ENCODE data around the gene TLE5. TPM values are rescaled to one million over a fixed set of nuclear protein-coding genes. Genes with fewer than 3 reads are reported as not detected.
A peak's percentile ranks its signal among the peaks of the same experiment; 100 is the strongest.

The TLE5 gene
- total and polyA plus RNA-seq, 9 of the 15 experiments (the other 6 are each of a cell fraction or from before 2014, with no cell fraction given): 2.0 to 347 (median 235) TPM

DNA sequence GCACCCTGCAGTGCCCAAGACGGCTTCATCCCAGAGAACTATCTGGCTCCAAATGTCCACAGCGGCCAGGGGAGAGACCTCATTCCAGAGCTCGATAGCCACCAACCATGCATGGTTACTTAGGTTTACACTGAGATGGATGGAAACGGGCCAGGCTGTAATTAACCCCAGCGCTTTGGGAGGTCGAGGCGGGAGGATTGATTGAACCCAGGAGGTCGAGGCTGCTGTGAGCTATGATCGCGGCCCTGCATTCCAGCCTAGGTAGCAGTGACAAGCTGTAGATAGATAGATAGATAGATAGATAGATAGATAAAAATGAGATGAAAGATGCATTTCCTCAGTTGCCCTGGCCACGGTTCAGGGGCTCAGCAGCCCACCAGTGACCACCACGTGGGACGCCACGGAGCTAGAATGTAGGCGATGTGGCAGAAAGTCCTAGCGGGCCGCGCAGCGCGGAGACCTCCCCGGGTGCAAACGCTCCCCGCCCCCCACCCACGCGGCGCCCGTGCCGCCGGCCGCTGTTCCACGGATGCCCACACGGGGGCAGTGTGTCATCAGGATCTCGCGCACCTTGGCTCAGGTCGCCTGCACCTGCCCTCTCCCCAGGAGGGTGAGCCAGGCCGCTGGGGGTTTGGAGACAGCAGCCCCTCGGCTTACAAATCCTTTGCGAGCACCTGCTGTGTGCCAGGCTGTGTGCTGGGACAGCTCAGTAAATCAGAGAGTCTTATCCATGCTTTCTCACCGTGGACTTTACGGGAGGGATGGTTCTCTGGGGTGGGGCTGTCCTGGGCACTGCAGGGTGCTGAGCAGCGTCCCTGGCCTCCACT is 13.5 kb upstream of the TLE5 start (continued):
- no peak for TF ChIP-seq RNF219 (CRISPR knock-in tag; IDR thresholded peaks at IDR 0.05)
- TF ChIP-seq ZC3H8 (IDR thresholded peaks at IDR 0.05): no peak
- TF ChIP-seq KLF16 (IDR thresholded peaks at IDR 0.05): 0 out of 2 replicates have a peak, but pooled peaks have one; percentile 14
- 0 out of 2 replicates have a peak, but pooled peaks have one; percentile 15 for TF ChIP-seq TARDBP (IDR thresholded peaks at IDR 0.05)
- no peak for TF ChIP-seq TGIF2 (CRISPR knock-in tag; IDR thresholded peaks at IDR 0.05)
- no peak for TF ChIP-seq PTTG1 (tag; IDR thresholded peaks at IDR 0.05; ENCODE audit: low read depth)
- TF ChIP-seq ZNF668 (CRISPR knock-in tag; IDR thresholded peaks at IDR 0.05): no peak
- TF ChIP-seq RFX5 (IDR thresholded peaks at IDR 0.05; ENCODE audit: low read depth, low read length): no peak
- TF ChIP-seq HMG20B (CRISPR knock-in tag; IDR thresholded peaks at IDR 0.05): no peak
- TF ChIP-seq HDAC8 (tag; IDR thresholded peaks at IDR 0.05): no peak
- TF ChIP-seq NCOA2 (IDR thresholded peaks at IDR 0.05; ENCODE audit: partially characterized antibody in 2 of 2): no peak
- TF ChIP-seq CBFA2T3 (IDR thresholded peaks at IDR 0.05): 0 out of 2 replicates have a peak, but pooled peaks have one; percentile 13
- no peak; the same call in 1 of the 2 replicates for TF ChIP-seq ZNF263 (CRISPR knock-in tag; IDR thresholded peaks at IDR 0.05; ENCODE audit: borderline replicate concordance)
- TF ChIP-seq HLTF (IDR thresholded peaks at IDR 0.05): no peak
- TF ChIP-seq, protein P1, sequence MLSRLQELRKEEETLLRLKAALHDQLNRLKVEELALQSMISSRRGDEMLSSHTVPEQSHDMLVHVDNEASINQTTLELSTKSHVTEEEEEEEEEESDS (CRISPR knock-in tag; IDR thresholded peaks at IDR 0.05): no peak
- no peak for TF ChIP-seq RBM22 (IDR thresholded peaks at IDR 0.05; ENCODE audit: low read depth, low read length, poor library complexity, severe bottlenecking)
- TF ChIP-seq, protein P2, sequence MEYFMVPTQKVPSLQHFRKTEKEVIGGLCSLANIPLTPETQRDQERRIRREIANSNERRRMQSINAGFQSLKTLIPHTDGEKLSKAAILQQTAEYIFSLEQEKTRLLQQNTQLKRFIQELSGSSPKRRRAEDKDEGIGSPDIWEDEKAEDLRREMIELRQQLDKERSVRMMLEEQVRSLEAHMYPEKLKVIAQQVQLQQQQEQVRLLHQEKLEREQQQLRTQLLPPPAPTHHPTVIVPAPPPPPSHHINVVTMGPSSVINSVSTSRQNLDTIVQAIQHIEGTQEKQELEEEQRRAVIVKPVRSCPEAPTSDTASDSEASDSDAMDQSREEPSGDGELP (CRISPR knock-in tag; IDR thresholded peaks at IDR 0.05; ENCODE audit: borderline replicate concordance): peak; percentile 50; the same call in 1 of the 2 replicates
- TF ChIP-seq ZFP36 (IDR thresholded peaks at IDR 0.05; ENCODE audit: low read depth, low read length, partially characterized antibody): peak; percentile 5
- TF ChIP-seq SMARCA4 (IDR thresholded peaks at IDR 0.05): no peak
- TF ChIP-seq MAFK (IDR thresholded peaks at IDR 0.05; ENCODE audit: low read length): no peak
- TF ChIP-seq YBX1 (IDR thresholded peaks at IDR 0.05): no peak
- TF ChIP-seq RUNX1 (IDR thresholded peaks at IDR 0.05; ENCODE audit: low read depth): no peak
- no peak for TF ChIP-seq ASH1L (IDR thresholded peaks at IDR 0.05; ENCODE audit: borderline replicate concordance, low read depth, partially characterized antibody)
- no peak for TF ChIP-seq KLF1 (tag; IDR thresholded peaks at IDR 0.05)
- TF ChIP-seq NR1H2 (CRISPR knock-in tag; IDR thresholded peaks at IDR 0.05): no peak
- TF ChIP-seq HMGXB4 (CRISPR knock-in tag; IDR thresholded peaks at IDR 0.05): no peak
- no peak for TF ChIP-seq ZNF197 (CRISPR knock-in tag; IDR thresholded peaks at IDR 0.05; ENCODE audit: low read depth)

Data from K562 (cell line).